GM10248 (cell line): ENCODE results near the gene POLA1.

ENCODE experiments used
- CTCF ChIA-PET: fragments of 300-600 bp; sonication (Branson Sonifier 250); formaldehyde crosslinking; extraction: SDS; loops from one replicate; lab custom pipeline; 2021; ENCODE audit warnings: antibody characterized with exemption; lab: Yijun Ruan, JAX
- POLR2A ChIA-PET: fragments of 350-650 bp; sonication (Branson Sonifier 250); formaldehyde crosslinking; extraction: SDS; loops from one replicate; lab custom pipeline; 2020; ENCODE audit warnings: antibody characterized with exemption; lab: Yijun Ruan, JAX
- DNase-seq: peaks from one replicate; pipeline ENCODE4 v3.0.0; 2012; ENCODE audit errors: extremely low spot score
- CTCF ChIP-seq: IDR thresholded peaks from 2 replicates; pipeline ENCODE4 v1.5.1; 2012; ENCODE audit warnings: mild to moderate bottlenecking, low read depth; ENCODE audit errors: extremely low read depth, missing control alignments, control extremely low read depth

Gene POLA1

GRCh38 chrX:24828147-24828546 is 134.4 kb downstream of the POLA1 start:
- CTCF ChIA-PET: interaction anchor here (0.9 to 2.6 kb wide), 4 partner anchors 11 to 38 kb away, joined by 3 to 13 read pairs (median 8); no protein-coding TSS in a partner anchor
- TF ChIP-seq CTCF: no peak
- POLR2A ChIA-PET: no interaction called here
- no peak for DNase-seq

GRCh38 chrX:24828600-24828999 is 134.9 kb downstream of the POLA1 start:
- ChIA-PET POLR2A (no interaction called here), CTCF (interaction anchor here (0.9 to 2.6 kb wide), 3 partner anchors 11 to 38 kb away, joined by 3 to 13 read pairs (median 4); no protein-coding TSS in a partner anchor)
- no peak for DNase-seq
- TF ChIP-seq CTCF: no peak

GRCh38 chrX:24833695-24834094 is 140.0 kb downstream of the POLA1 start:
- CTCF ChIA-PET: no interaction called here
- no peak for DNase-seq
- POLR2A ChIA-PET: no interaction called here
- no peak for TF ChIP-seq CTCF

GRCh38 chrX:24837966-24838365 is 144.2 kb downstream of the POLA1 start:
- DNase-seq: no peak
- no peak for TF ChIP-seq CTCF
- ChIA-PET CTCF (interaction anchor here (0.7 to 2.5 kb wide), 31 partner anchors 9 to 305 kb away, joined by 3 to 39 read pairs (median 4); no protein-coding TSS in a partner anchor), POLR2A (no interaction called here)

GRCh38 chrX:24838629-24839028 is 144.9 kb downstream of the POLA1 start:
- TF ChIP-seq CTCF: peak; percentile 34
- DNase-seq: peak; percentile 6
- CTCF ChIA-PET: interaction anchor here (0.7 to 2.5 kb wide), 39 partner anchors 9 to 306 kb away, joined by 3 to 39 read pairs (median 4); no protein-coding TSS in a partner anchor
- POLR2A ChIA-PET: no interaction called here

- TF ChIP-seq CTCF: no peak
- ChIA-PET CTCF (interaction anchor here (0.7 to 2.5 kb wide), 35 partner anchors 9 to 305 kb away, joined by 3 to 39 read pairs (median 4); no protein-coding TSS in a partner anchor), POLR2A (no interaction called here)
- no peak for DNase-seq
These were observed 145.6 kb downstream of the POLA1 start for GRCh38 chrX:24839331-24839730.
